Measurements from ENCODE around the gene BLOC1S3.
"Not testable (repeated sequence)": the region's sequence is repeated elsewhere in the genome, so short reads cannot be mapped to it uniquely, and the experiment has no call there.

BLOC1S3 gene

DNA sequence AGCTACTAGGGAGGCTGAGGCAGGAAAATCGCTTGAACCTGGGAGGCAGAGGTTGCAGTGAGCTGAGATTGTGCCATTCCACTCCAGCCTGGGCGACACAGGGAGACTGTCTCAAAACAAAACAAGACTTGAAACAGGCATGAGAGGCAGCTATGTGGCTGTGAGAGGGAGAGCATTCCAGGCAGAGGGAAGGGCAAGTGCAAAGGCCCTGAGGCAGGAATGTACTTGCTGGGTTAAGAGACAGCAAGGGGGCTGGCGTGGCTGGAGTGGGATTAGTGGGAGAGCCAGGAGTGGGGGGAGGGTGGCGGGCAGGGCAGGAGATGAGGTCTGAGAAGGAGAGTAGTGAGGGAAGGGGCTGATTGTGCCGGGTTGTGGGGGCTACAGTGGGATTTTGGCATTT is 45.3 kb downstream of the BLOC1S3 start:
- no peak for DNase-seq (ENCODE audit: low read depth, low spot score)

GRCh38 chr19:45224645-45225044 is 46.1 kb downstream of the BLOC1S3 start:
- no peak for DNase-seq (ENCODE audit: low read depth, low spot score)

GRCh38 chr19:45229056-45229455 is 50.5 kb downstream of the BLOC1S3 start:
- DNase-seq (ENCODE audit: low read depth, low spot score) = not testable (repeated sequence)
